GM20000 (cell line): ENCODE results near the gene ZBTB40.

Experiments
- DNase-seq: peaks from one replicate; pipeline ENCODE4 v3.0.0; 2012; ENCODE audit warnings: low spot score
- CTCF ChIP-seq: IDR thresholded peaks from 2 replicates; pipeline ENCODE4 v1.5.1; 2012; ENCODE audit warnings: mild to moderate bottlenecking, control low read depth; ENCODE audit errors: extremely low read depth, missing control alignments

ZBTB40 gene

DNA sequence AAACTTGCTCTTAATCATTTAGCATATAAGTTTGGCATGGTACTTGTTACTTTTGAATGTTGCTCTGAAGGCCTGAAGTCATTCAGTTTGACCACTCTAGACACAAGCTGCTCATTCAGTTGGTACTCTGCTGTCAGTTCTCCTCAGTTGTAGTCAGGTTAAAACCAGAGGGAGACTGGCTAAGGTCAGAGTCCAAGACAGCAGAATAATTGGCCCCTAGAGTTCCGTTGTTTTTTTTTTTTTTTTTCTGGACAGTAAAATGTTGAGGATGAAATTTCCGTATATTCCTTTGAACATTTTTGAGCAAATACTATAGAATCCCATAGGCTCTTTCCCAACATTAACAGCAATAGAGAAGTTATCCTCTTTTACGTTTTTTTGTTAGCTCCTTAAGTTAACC is 9.4 kb downstream of the ZBTB40 start:
- no peak for DNase-seq
- TF ChIP-seq CTCF, result no peak

DNA sequence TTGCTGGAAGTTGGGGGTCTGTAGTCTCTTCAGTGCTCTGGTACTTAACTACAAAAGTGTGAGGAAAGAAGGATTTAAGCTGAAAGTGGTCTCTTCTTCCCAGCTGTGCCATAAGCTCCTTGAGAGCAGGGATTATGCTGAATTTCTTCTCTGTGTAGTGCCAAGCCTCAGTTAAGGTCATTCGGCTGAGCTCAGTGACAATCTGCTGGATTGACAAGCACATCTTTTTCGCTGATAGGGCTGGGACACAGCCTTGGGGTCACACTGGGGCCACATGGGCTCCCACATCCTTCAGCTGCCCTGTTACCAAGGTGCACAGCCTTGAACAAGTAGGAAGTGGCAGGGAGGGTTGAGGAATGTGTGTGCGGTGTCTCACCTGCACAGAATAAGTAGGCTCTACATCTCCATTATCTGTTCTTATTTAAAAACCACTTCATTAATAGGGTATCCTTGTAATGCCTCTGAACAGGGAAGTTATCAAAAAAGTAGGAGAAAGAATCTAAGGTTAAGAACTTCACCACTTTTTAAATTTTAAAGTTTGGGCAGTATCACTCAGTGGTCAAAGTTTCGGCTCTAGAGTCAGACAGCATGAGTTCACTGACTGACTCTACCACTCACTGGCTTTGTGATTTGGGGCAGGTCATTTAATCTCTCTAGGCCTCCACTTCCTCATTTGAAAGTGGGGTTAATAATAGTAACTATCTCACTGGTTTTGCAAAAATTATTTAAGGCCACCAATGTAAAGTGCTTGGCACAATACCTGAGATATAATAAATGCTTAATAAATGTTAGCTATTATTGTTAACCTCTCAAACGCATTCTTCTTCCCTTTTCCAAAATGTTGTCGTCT is 10.3 kb downstream of the ZBTB40 start:
- TF ChIP-seq CTCF, result no peak

DNA sequence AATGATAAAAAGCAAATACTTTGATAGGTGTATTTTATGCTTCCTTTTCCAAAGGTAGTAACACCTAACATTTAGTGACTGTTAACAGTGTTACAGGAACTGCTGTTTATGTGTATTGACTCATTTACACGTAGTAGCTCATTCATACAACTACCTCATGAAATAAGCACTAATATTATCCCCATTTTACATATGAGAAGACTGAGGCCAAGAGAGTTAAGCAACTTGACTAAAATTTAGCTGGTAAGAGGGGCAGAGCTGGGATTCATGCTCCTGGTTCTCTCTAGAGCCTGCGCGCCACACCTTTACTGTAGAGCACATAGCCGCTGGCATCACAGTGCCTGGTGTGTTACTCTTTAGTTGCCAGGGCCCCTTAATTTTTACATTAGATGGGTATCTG is 11.3 kb downstream of the ZBTB40 start:
- TF ChIP-seq CTCF, result no peak
- no peak for DNase-seq

More for the DNA sequence above, 10.3 kb downstream of the ZBTB40 start:
- no peak for DNase-seq

GRCh38 chr1:22465015-22465565 is 13.4 kb downstream of the ZBTB40 start:
- no peak for TF ChIP-seq CTCF
- DNase-seq, result no peak

DNA sequence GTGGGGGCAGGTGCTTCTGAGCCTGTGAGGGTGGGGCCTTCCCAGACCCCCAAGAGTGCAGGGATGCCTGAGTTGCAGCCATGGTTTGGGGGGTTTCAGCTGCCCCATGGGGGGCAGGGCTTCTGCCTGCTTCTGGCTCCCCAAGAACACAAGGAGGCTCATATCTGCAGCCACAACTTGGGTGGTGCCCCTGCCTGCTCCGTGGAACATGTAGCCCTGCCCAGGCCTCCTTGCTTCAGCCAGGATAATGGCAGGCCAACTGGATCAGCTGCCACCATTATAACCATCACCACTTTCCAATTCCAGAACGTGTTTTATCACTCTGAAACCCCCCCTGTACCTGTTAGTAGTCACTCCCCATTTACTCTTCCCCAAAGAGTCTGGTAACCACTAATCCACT is 14.0 kb downstream of the ZBTB40 start:
- no peak for TF ChIP-seq CTCF
- no peak for DNase-seq

- DNase-seq, result no peak
- TF ChIP-seq CTCF, result no peak
Measured at GRCh38 chr1:22470227-22470626, 18.6 kb downstream of the ZBTB40 start.

DNA sequence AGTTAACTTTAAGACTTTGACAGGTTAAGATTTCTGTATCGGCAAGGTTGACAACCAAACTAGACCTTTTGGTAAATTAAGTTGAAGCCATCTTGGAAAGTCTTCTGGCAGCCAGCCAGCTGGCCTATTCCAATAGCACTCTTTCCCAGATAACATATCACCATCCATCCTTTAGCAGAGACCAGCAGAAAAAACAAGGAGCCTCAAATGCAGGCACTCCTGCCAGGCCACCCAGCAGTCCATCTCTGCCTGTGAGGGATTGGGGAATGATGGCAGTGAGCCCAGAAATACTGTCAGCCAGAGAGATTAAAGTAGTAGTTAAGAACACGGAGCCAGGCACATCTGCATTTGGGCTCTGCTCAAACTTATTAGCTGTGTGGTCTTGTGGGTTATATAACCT is 19.4 kb downstream of the ZBTB40 start:
- no peak for DNase-seq
- no peak for TF ChIP-seq CTCF
